GM12878 (cell line): ENCODE data around the gene DNASE1L1.

Experiments
- BRCA1 ChIP-seq: IDR thresholded peaks from 2 replicates; pipeline ENCODE4 v1.6.1; 2011; ENCODE audit warnings: low read depth, low read length, improper control_type of control experiment
- EGR1 ChIP-seq, 2 experiments: IDR thresholded peaks; 1 replicate in 1 of 2; 2 replicates in 1 of 2; pipeline ENCODE4 v1.6.1; 2011 to 2012; ENCODE audit warnings: low read depth in 2 of 2, low read length in 2 of 2, borderline replicate concordance in 1 of 2, mild to moderate bottlenecking in 1 of 2, moderate library complexity in 1 of 2
- FOS ChIP-seq: IDR thresholded peaks from 3 replicates; pipeline ENCODE4 v1.6.1; 2011; ENCODE audit warnings: borderline replicate concordance; ENCODE audit not compliant: insufficient read length; ENCODE audit errors: extremely low read depth
- MYC ChIP-seq: IDR thresholded peaks from 2 replicates; pipeline ENCODE4 v1.6.1; 2011; ENCODE audit warnings: mild to moderate bottlenecking, low read length, moderate library complexity, inconsistent platforms; ENCODE audit not compliant: insufficient read depth, insufficient replicate concordance, insufficient read length, severe bottlenecking
- ZNF384 ChIP-seq: IDR thresholded peaks from 2 replicates; pipeline ENCODE4 v1.6.1; 2012; ENCODE audit warnings: low read depth, mild to moderate bottlenecking, low read length, improper control_type of control experiment, borderline replicate concordance
- TF ChIP-seq, protein P1 (sequence below), 3 experiments: IDR thresholded peaks in 2 of 3; conservative IDR thresholded peaks in 1 of 3; 2 replicates each; pipeline ENCODE4 v1.5.1; 2011; ENCODE audit warnings: low read depth in 3 of 3, low read length in 3 of 3, mild to moderate bottlenecking in 3 of 3, control low read depth in 2 of 3, moderate library complexity in 2 of 3, inconsistent platforms in 1 of 3, mixed read lengths in 1 of 3; ENCODE audit not compliant: control insufficient read depth in 2 of 3, insufficient read depth in 1 of 3; ENCODE audit errors: extremely low read depth in 1 of 3

DNA sequence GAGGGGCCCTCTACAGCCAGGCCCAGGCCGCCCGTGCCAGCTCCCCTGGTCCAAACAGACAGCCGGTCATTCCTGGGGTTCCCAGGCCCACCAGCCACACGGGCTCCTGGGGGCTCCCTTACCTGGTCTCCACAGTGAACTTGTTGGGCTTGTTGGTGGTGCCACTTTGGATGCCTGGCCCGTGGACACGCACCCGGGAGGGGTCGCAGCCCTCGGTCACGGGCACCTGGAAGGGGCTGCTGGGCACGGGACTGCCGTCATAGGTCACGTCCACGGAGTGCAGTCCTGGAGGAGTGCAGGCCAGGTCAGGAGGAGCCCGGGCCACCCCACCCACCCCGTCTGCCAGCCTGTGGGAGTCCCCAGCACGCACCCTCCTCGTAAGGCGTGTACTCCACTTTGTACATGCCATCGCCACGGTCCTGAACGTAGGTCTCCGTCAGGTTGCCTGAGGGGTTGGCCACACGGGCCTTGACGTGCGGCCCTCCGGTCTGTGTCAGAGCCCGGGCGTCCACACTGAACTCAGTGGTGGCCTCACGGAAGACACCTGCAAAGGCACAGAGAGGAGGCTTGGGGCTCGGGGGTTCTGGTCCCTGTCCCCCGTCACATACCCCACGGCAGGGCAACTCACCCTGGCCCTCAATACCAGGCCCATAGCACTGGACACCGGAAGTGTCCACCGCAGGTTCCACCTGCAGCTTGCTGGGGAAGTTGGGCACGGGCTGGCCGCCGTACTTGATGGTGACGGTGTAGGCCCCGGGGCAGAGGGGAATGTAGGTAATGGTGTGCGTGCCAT, 49.5 kb downstream of the DNASE1L1 start:
- TF ChIP-seq EGR1 (IDR thresholded peaks at IDR 0.05; ENCODE audit: borderline replicate concordance in 1 of 2, low read depth in 2 of 2, low read length in 2 of 2) = no peak
- no peak for TF ChIP-seq MYC
- TF ChIP-seq BRCA1 = no peak
- TF ChIP-seq, protein P1, sequence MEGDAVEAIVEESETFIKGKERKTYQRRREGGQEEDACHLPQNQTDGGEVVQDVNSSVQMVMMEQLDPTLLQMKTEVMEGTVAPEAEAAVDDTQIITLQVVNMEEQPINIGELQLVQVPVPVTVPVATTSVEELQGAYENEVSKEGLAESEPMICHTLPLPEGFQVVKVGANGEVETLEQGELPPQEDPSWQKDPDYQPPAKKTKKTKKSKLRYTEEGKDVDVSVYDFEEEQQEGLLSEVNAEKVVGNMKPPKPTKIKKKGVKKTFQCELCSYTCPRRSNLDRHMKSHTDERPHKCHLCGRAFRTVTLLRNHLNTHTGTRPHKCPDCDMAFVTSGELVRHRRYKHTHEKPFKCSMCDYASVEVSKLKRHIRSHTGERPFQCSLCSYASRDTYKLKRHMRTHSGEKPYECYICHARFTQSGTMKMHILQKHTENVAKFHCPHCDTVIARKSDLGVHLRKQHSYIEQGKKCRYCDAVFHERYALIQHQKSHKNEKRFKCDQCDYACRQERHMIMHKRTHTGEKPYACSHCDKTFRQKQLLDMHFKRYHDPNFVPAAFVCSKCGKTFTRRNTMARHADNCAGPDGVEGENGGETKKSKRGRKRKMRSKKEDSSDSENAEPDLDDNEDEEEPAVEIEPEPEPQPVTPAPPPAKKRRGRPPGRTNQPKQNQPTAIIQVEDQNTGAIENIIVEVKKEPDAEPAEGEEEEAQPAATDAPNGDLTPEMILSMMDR (IDR thresholded peaks at IDR 0.05 in 2 of 3, conservative IDR thresholded peaks at IDR 0.05 in 1 of 3; ENCODE audit: control insufficient read depth in 2 of 3, extremely low read depth in 1 of 3, insufficient read depth in 1 of 3, low read depth in 3 of 3, low read length in 3 of 3) = no peak
- no peak for TF ChIP-seq ZNF384
- no peak for TF ChIP-seq FOS
